ENCODE results near the gene CEP295NL.

The CEP295NL gene

GRCh38 chr17:78924481-78925151 is 21.6 kb upstream of the CEP295NL start:
- H3K23ac ChIP-seq (ENCODE audit: low read length in 2 of 2), result peak overlapping the region in 1 of 2 experiments; percentile 32
- H2BK5ac ChIP-seq (ENCODE audit: low read depth, low read length, poor library complexity, severe bottlenecking), result no peak overlapping the region
- H3K4ac ChIP-seq (ENCODE audit: low read depth in 1 of 2, low read length in 2 of 2), result peak overlapping the region in 1 of 2 experiments; percentile 74
- peak overlapping the region; percentile 2 for H2BK15ac ChIP-seq (ENCODE audit: low read depth, poor library complexity, severe bottlenecking)
- 2% methylated on average over 42 of the region's 64 CpGs for WGBS
- no peak overlapping the region for H2AK5ac ChIP-seq (ENCODE audit: low read length, severe bottlenecking)
- H3K4me2 ChIP-seq (ENCODE audit: low read length, poor library complexity, severe bottlenecking), result peak overlapping the region; percentile 65
- H3K14ac ChIP-seq (ENCODE audit: low read length in 2 of 2), result no peak overlapping the region
- peak overlapping the region; percentile 95 for H3K9ac ChIP-seq (ENCODE audit: low read length)
- peak overlapping the region; percentile 81 for H2BK120ac ChIP-seq (ENCODE audit: low read depth, low read length)
- peak overlapping the region; percentile 77 to 98 for H3K4me3 ChIP-seq (ENCODE audit: insufficient read depth in 1 of 2, low read depth in 1 of 2, low read length in 2 of 2)
- H3K18ac ChIP-seq (ENCODE audit: low read depth in 1 of 2, low read length in 2 of 2), result peak overlapping the region in 1 of 2 experiments; percentile 86
- H2BK12ac ChIP-seq (ENCODE audit: low read length in 2 of 2), result no peak overlapping the region
- no peak overlapping the region for H2AFZ ChIP-seq (ENCODE audit: low read depth, low read length)
- DNase-seq, result no peak
- H3K27me3 ChIP-seq (ENCODE audit: control insufficient read depth in 1 of 2, insufficient read depth in 1 of 2, low read length in 2 of 2), result no peaks in the 10 kb centered on the region
- H4K8ac ChIP-seq (ENCODE audit: low read length), result no peak overlapping the region
- no peaks in the 10 kb centered on the region for H3K79me1 ChIP-seq (replicated peaks; ENCODE audit: low read length, poor library complexity, severe bottlenecking)
- peaks cover 7 to 15% of the 10 kb centered on the region in 2 experiments for H3K36me3 ChIP-seq (ENCODE audit: control insufficient read depth in 1 of 2, insufficient read depth in 2 of 2, low read depth in 1 of 2, low read length in 2 of 2)
- no peak overlapping the region for H4K91ac ChIP-seq (ENCODE audit: low read length)
- H3K4me1 ChIP-seq (ENCODE audit: control insufficient read depth, insufficient read depth, low read depth, low read length), result peaks cover 41% of the 10 kb centered on the region
- no peaks in the 10 kb centered on the region for H3K9me3 ChIP-seq (ENCODE audit: control insufficient read depth, low read length)
- no peak overlapping the region for H3K27ac ChIP-seq (ENCODE audit: low read length, poor library complexity, severe bottlenecking)

GRCh38 chr17:78923660-78924453 is 20.9 kb upstream of the CEP295NL start:
- H3K4me1 ChIP-seq (ENCODE audit: control insufficient read depth, insufficient read depth, low read depth, low read length), result peaks cover 46% of the 10 kb centered on the region
- peak overlapping the region in 1 of 2 experiments; percentile 32 for H3K23ac ChIP-seq (ENCODE audit: low read length in 2 of 2)
- peak overlapping the region; percentile 65 for H3K4me2 ChIP-seq (ENCODE audit: low read length, poor library complexity, severe bottlenecking)
- H2AFZ ChIP-seq (ENCODE audit: low read depth, low read length), result no peak overlapping the region
- peak overlapping the region; percentile 95 for H3K9ac ChIP-seq (ENCODE audit: low read length)
- WGBS, result 13% methylated on average over 28 of the region's 28 CpGs
- H3K4me3 ChIP-seq (ENCODE audit: insufficient read depth in 1 of 2, low read depth in 1 of 2, low read length in 2 of 2), result peak overlapping the region; percentile 77 to 98
- H3K18ac ChIP-seq (ENCODE audit: low read depth in 1 of 2, low read length in 2 of 2), result peak overlapping the region in 1 of 2 experiments; percentile 86
- H4K91ac ChIP-seq (ENCODE audit: low read length), result no peak overlapping the region
- no peaks in the 10 kb centered on the region for H3K79me1 ChIP-seq (replicated peaks; ENCODE audit: low read length, poor library complexity, severe bottlenecking)
- H3K36me3 ChIP-seq (ENCODE audit: control insufficient read depth in 1 of 2, insufficient read depth in 2 of 2, low read depth in 1 of 2, low read length in 2 of 2), result peaks cover 7 to 18% of the 10 kb centered on the region in 2 experiments
- H2BK5ac ChIP-seq (ENCODE audit: low read depth, low read length, poor library complexity, severe bottlenecking), result no peak overlapping the region
- H2BK120ac ChIP-seq (ENCODE audit: low read depth, low read length), result peak overlapping the region; percentile 76
- no peak overlapping the region for H4K8ac ChIP-seq (ENCODE audit: low read length)
- peak overlapping the region in 1 of 2 experiments; percentile 19 for H3K14ac ChIP-seq (ENCODE audit: low read length in 2 of 2)
- peak overlapping the region in 1 of 2 experiments; percentile 47 for H3K4ac ChIP-seq (ENCODE audit: low read depth in 1 of 2, low read length in 2 of 2)
- no peaks in the 10 kb centered on the region for H3K27me3 ChIP-seq (ENCODE audit: control insufficient read depth in 1 of 2, insufficient read depth in 1 of 2, low read length in 2 of 2)
- no peaks in the 10 kb centered on the region for H3K9me3 ChIP-seq (ENCODE audit: control insufficient read depth, low read length)
- H2AK5ac ChIP-seq (ENCODE audit: low read length, severe bottlenecking), result no peak overlapping the region
- no peak overlapping the region for H3K27ac ChIP-seq (ENCODE audit: low read length, poor library complexity, severe bottlenecking)
- H2BK12ac ChIP-seq (ENCODE audit: low read length in 2 of 2), result no peak overlapping the region
- no peak for DNase-seq
- no peak overlapping the region for H2BK15ac ChIP-seq (ENCODE audit: low read depth, poor library complexity, severe bottlenecking)

GRCh38 chr17:78922816-78923498 is 20.0 kb upstream of the CEP295NL start:
- peak overlapping the region in 1 of 2 experiments; percentile 98 for H3K4me3 ChIP-seq (ENCODE audit: insufficient read depth in 1 of 2, low read depth in 1 of 2, low read length in 2 of 2)
- peaks cover 2% of the 10 kb centered on the region for H3K79me1 ChIP-seq (replicated peaks; ENCODE audit: low read length, poor library complexity, severe bottlenecking)
- H3K18ac ChIP-seq (ENCODE audit: low read depth in 1 of 2, low read length in 2 of 2), result peak overlapping the region in 1 of 2 experiments; percentile 48
- H3K4me2 ChIP-seq (ENCODE audit: low read length, poor library complexity, severe bottlenecking), result peak overlapping the region; percentile 65
- H4K91ac ChIP-seq (ENCODE audit: low read length), result no peak overlapping the region
- H3K27me3 ChIP-seq (ENCODE audit: control insufficient read depth in 1 of 2, insufficient read depth in 1 of 2, low read length in 2 of 2), result no peaks in the 10 kb centered on the region
- no peak overlapping the region for H2BK5ac ChIP-seq (ENCODE audit: low read depth, low read length, poor library complexity, severe bottlenecking)
- H3K27ac ChIP-seq (ENCODE audit: low read length, poor library complexity, severe bottlenecking), result no peak overlapping the region
- H2AK5ac ChIP-seq (ENCODE audit: low read length, severe bottlenecking), result no peak overlapping the region
- H3K4ac ChIP-seq (ENCODE audit: low read depth in 1 of 2, low read length in 2 of 2), result no peak overlapping the region
- no peak overlapping the region for H2BK120ac ChIP-seq (ENCODE audit: low read depth, low read length)
- 90% methylated on average over 7 of the region's 13 CpGs for whole genome bisulfite sequencing
- peaks cover 48% of the 10 kb centered on the region for H3K4me1 ChIP-seq (ENCODE audit: control insufficient read depth, insufficient read depth, low read depth, low read length)
- no peak overlapping the region for H3K23ac ChIP-seq (ENCODE audit: low read length in 2 of 2)
- peak overlapping the region in 1 of 2 experiments; percentile 25 for H2BK12ac ChIP-seq (ENCODE audit: low read length in 2 of 2)
- peak overlapping the region; percentile 95 for H3K9ac ChIP-seq (ENCODE audit: low read length)
- no peak overlapping the region for H2BK15ac ChIP-seq (ENCODE audit: low read depth, poor library complexity, severe bottlenecking)
- H3K36me3 ChIP-seq (ENCODE audit: control insufficient read depth in 1 of 2, insufficient read depth in 2 of 2, low read depth in 1 of 2, low read length in 2 of 2), result peaks cover 7 to 20% of the 10 kb centered on the region in 2 experiments
- no peak for DNase-seq
- no peaks in the 10 kb centered on the region for H3K9me3 ChIP-seq (ENCODE audit: control insufficient read depth, low read length)
- H2AFZ ChIP-seq (ENCODE audit: low read depth, low read length), result no peak overlapping the region
- no peak overlapping the region for H3K14ac ChIP-seq (ENCODE audit: low read length in 2 of 2)
- H4K8ac ChIP-seq (ENCODE audit: low read length), result no peak overlapping the region
